Mammary epithelial cell (primary cell): Measurements from ENCODE around the gene THSD7A.

Experiments used
- CTCF ChIP-seq, 2 donors: IDR thresholded peaks in 1 of 2; conservative IDR thresholded peaks in 1 of 2; 2 replicates each; pipeline ENCODE4 v1.5.1; 2011 to 2012; ENCODE audit warnings: inconsistent platforms in 2 of 2, low read length in 2 of 2, mild to moderate bottlenecking in 2 of 2, control low read depth in 1 of 2, low read depth in 1 of 2; ENCODE audit not compliant: insufficient read depth in 1 of 2; ENCODE audit errors: extremely low read depth in 1 of 2
- EZH2 ChIP-seq: IDR thresholded peaks from 2 replicates; pipeline ENCODE4 v1.6.1; 2012; ENCODE audit warnings: low read length, inconsistent platforms, borderline replicate concordance

DNA sequence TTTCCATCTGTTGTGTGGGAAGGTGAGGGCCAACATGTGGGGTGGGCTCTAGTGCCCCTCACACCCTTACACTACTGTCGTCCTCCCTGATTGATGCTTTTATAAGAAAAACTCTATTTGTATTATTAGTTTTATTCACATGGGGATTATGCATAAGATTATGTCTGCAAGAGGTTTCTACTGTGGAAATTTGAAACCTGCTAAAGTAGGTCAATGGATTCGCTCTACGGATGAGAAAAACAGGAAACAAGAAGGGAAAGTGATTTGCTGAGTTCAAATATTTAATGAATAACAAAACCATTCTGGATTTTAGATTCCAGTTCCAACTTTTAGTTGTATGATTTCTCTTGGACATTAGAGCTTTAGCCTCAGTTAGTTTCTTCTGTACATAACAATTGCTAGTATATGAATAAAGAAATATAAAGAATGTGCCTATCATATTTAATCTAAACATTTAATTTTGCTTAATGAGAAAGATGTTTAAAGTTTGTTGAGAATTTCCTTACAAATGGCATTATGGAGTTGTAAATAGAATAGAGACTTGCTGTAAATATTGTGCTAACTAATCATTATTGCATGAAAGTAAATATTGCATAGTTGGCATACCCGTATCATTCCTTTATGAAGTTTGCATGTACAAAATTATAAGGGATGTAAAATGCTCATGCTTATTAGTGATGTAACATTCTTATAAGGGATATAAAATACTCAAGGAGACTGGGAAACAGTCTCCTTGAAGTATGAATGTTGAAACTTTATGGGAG lies 193.8 kb downstream of the THSD7A start:
- TF ChIP-seq CTCF (conservative IDR thresholded peaks at IDR 0.05 in 1 of 2, IDR thresholded peaks at IDR 0.05 in 1 of 2; ENCODE audit: extremely low read depth in 1 of 2, insufficient read depth in 1 of 2, low read depth in 1 of 2, low read length in 2 of 2) (no peak), EZH2 (no peak)
